Breast epithelium (tissue), 4 donors: ENCODE results near the gene MAP4K1. TPM values are rescaled to one million over a fixed set of nuclear protein-coding genes. Genes with fewer than 3 reads are reported as not detected.
A peak's percentile ranks its signal among the peaks of the same experiment; 100 is the strongest.

Source experiments
- DNase-seq, 2 donors: peaks; one replicate each; pipeline ENCODE4 v3.0.0-alpha.2; 2019; ENCODE audit warnings: low spot score in 2 of 2
- H3K27ac ChIP-seq, 2 donors: fragments of 200-600 bp; sonication (generic) in 1 of 2; one replicate each; pipeline ENCODE4 v1.5.1; 2016 to 2019; ENCODE audit warnings: mild to moderate bottlenecking in 1 of 2
- H3K27me3 ChIP-seq, 2 donors: fragments of 200-600 bp; sonication (generic) in 1 of 2; one replicate each; pipeline versions ENCODE4 v1.5.1 to v1.6.0; 2017 to 2019; ENCODE audit warnings: control low read depth in 1 of 2, mild to moderate bottlenecking in 1 of 2
- H3K36me3 ChIP-seq: fragments of 200-600 bp; one replicate; pipeline ENCODE4 v1.5.1; 2019
- H3K4me1 ChIP-seq, 2 donors: fragments of 200-600 bp; sonication (generic); one replicate each; pipeline ENCODE4 v1.5.1; 2016 to 2019; ENCODE audit warnings: control low read depth in 1 of 2
- H3K4me3 ChIP-seq, 3 donors: fragments of 200-600 bp; sonication (generic); 1 replicate in 2 of 3; 2 replicates in 1 of 3; pipeline ENCODE4 v1.5.1; 2016 to 2019; ENCODE audit warnings: mild to moderate bottlenecking in 3 of 3, moderate library complexity in 2 of 3
- H3K9me3 ChIP-seq, 2 donors: fragments of 200-600 bp; sonication (generic) in 1 of 2; one replicate each; pipeline ENCODE4 v1.5.1; 2016 to 2019; ENCODE audit warnings: control low read depth in 1 of 2
- POLR2A ChIP-seq: fragments of 450-650 bp; IDR thresholded peaks from one replicate; pipeline ENCODE4 v1.6.1; 2016; ENCODE audit warnings: antibody characterized with exemption, mild to moderate bottlenecking, moderate library complexity
- POLR2AphosphoS5 ChIP-seq, 3 donors: sonication (generic); formaldehyde crosslinking; IDR thresholded peaks; one replicate each; pipeline ENCODE4 v1.6.1; 2017; ENCODE audit warnings: antibody characterized with exemption in 3 of 3
- intact Hi-C: fragments of 100-400 bp; cut with DNase I; formaldehyde crosslinking; loops from one replicate; pipeline ENCODE4 v1.15.1; 2023; ENCODE audit warnings: low total_unique reads
- total RNA-seq, 3 donors: library from RNA; depleted of rRNA; stranded (reverse); fragments of >200 nt; gene quantifications; one replicate each; pipeline ENCODE4 v1.1.0, GENCODE V29; 2016
- TF ChIP-seq, protein P1 (sequence below), 3 donors: fragments of 450-650 bp; IDR thresholded peaks; one replicate each; pipeline ENCODE4 v1.5.1; 2016 to 2017; ENCODE audit warnings: antibody characterized with exemption in 3 of 3, mild to moderate bottlenecking in 3 of 3, moderate library complexity in 3 of 3

The MAP4K1 gene
- total RNA-seq, 3 donors from 2014 or later, result 2.5 to 9.3 (median 3.6) TPM

DNA sequence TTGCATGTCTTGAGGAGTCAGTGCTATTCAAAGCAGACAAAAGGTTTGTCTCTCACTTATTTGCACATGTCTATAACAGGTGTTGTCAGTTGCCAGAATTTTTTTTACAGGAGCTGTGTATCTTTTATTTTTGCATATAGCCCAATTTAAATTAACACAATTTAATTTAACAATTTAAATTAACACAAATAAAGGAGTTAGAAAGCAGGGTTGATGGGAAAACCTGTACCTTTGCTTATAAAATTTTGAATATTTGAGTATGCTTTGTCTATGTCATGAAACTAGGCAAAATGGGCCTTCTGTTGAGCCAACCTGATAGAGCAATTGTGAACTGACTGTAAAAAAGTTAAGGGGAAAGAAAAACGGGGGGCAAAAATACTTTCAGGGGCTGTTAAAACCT lies 78.0 kb downstream of the MAP4K1 start:
- DNase-seq, result no peak
- H3K27me3 ChIP-seq, result no peaks in the 10 kb centered on the region
- no peaks in the 10 kb centered on the region for H3K4me1 ChIP-seq
- no peak overlapping the region for H3K4me3 ChIP-seq
- TF ChIP-seq, protein P1, sequence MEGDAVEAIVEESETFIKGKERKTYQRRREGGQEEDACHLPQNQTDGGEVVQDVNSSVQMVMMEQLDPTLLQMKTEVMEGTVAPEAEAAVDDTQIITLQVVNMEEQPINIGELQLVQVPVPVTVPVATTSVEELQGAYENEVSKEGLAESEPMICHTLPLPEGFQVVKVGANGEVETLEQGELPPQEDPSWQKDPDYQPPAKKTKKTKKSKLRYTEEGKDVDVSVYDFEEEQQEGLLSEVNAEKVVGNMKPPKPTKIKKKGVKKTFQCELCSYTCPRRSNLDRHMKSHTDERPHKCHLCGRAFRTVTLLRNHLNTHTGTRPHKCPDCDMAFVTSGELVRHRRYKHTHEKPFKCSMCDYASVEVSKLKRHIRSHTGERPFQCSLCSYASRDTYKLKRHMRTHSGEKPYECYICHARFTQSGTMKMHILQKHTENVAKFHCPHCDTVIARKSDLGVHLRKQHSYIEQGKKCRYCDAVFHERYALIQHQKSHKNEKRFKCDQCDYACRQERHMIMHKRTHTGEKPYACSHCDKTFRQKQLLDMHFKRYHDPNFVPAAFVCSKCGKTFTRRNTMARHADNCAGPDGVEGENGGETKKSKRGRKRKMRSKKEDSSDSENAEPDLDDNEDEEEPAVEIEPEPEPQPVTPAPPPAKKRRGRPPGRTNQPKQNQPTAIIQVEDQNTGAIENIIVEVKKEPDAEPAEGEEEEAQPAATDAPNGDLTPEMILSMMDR (IDR thresholded peaks at IDR 0.05), result no peak
- TF ChIP-seq POLR2AphosphoS5 (IDR thresholded peaks at IDR 0.05) (no peak), POLR2A (no peak)
- intact Hi-C loops, result no loop called here
- H3K27ac ChIP-seq, result no peak overlapping the region
- no peaks in the 10 kb centered on the region for H3K36me3 ChIP-seq
- H3K9me3 ChIP-seq, result peaks cover 12 to 16% of the 10 kb centered on the region in 2 donors

GRCh38 chr19:38538793-38539528 lies 78.8 kb downstream of the MAP4K1 start:
- Histone ChIP-seq H3K9me3 (peaks cover 12 to 20% of the 10 kb centered on the region in 2 donors), H3K27me3 (no peaks in the 10 kb centered on the region), H3K4me3 (no peak overlapping the region), H3K4me1 (no peaks in the 10 kb centered on the region), H3K36me3 (no peaks in the 10 kb centered on the region), H3K27ac (peak overlapping the region in 1 of 2 donors; percentile 50)
- DNase-seq, result no peak
- intact Hi-C loops, result no loop called here
- no peak for TF ChIP-seq POLR2AphosphoS5 (IDR thresholded peaks at IDR 0.05)
- no peak for TF ChIP-seq POLR2A
- TF ChIP-seq, protein P1 (IDR thresholded peaks at IDR 0.05), result no peak

GRCh38 chr19:38538386-38538785 lies 79.4 kb downstream of the MAP4K1 start:
- DNase-seq, result no peak
- no peak overlapping the region for H3K4me3 ChIP-seq
- peaks cover 12 to 20% of the 10 kb centered on the region in 2 donors for H3K9me3 ChIP-seq
- intact Hi-C loops, result no loop called here
- no peaks in the 10 kb centered on the region for H3K36me3 ChIP-seq
- H3K27me3 ChIP-seq, result no peaks in the 10 kb centered on the region
- H3K27ac ChIP-seq, result peak overlapping the region; percentile 49 to 50
- H3K4me1 ChIP-seq, result no peaks in the 10 kb centered on the region
- TF ChIP-seq, protein P1 (IDR thresholded peaks at IDR 0.05), result no peak
- TF ChIP-seq POLR2A (no peak), POLR2AphosphoS5 (IDR thresholded peaks at IDR 0.05) (no peak)

Other genes starting within 250 kb of the MAP4K1 start
- 100 to 1,000 TPM; 203 to 598 (median 218) TPM for gene PSMD8, start 243.4 kb downstream of the MAP4K1 start, total RNA-seq
- gene GGN, start 229.9 kb downstream of the MAP4K1 start, total RNA-seq, result under 1 TPM; 0.16 to 0.44 (median 0.33) TPM
- under 1 TPM; 0.16 to 0.66 (median 0.29) TPM for gene SPRED3, start 229.3 kb downstream of the MAP4K1 start, total RNA-seq
- gene FAM98C, start 214.9 kb downstream of the MAP4K1 start, total RNA-seq, result 10 to 100 TPM; 21.1 to 32.6 (median 22.9) TPM
- gene RASGRP4, start 191.7 kb downstream of the MAP4K1 start, total RNA-seq, result 1 to 10 TPM in 2 of 3 donors, under 1 TPM in 1; 0.66 to 8.8 (median 1.6) TPM
- 1 to 10 TPM; 1.3 to 6.7 (median 3.5) TPM for gene RYR1, start 184.3 kb downstream of the MAP4K1 start, total RNA-seq
- gene EIF3K, start 1.2 kb upstream of the MAP4K1 start, total RNA-seq, result 100 to 1,000 TPM; 401 to 562 (median 420) TPM
- gene ACTN4, start 29.7 kb upstream of the MAP4K1 start, total RNA-seq, result 100 to 1,000 TPM; 182 to 296 (median 269) TPM
- 1 to 10 TPM in 2 of 3 donors, under 1 TPM in 1; 0.16 to 9.2 (median 4.1) TPM for gene CAPN12, start 126.5 kb upstream of the MAP4K1 start, total RNA-seq
- 1 to 10 TPM in 1 of 3 donors, not detected in 2; 1.5 TPM for gene LGALS7, start 155.6 kb upstream of the MAP4K1 start, total RNA-seq
- 10 to 100 TPM in 1 of 3 donors, 1 to 10 TPM in 1, not detected in 1; 5.9 to 23.6 TPM for gene LGALS7B, start 171.2 kb upstream of the MAP4K1 start, total RNA-seq
- 10 to 100 TPM in 1 of 3 donors, under 1 TPM in 2; 0.80 to 16.4 (median 0.88) TPM for gene LGALS4, start 195.0 kb upstream of the MAP4K1 start, total RNA-seq
- 100 to 1,000 TPM in 1 of 3 donors, 10 to 100 TPM in 2; 85.8 to 113 (median 93.8) TPM for gene ECH1, start 213.8 kb upstream of the MAP4K1 start, total RNA-seq
- gene HNRNPL, start 232.0 kb upstream of the MAP4K1 start, total RNA-seq, result 100 to 1,000 TPM; 164 to 193 (median 168) TPM